GM19025 (cell line): ENCODE measurements around the gene TCHHL1.
"Not testable (repeated sequence)": the region's sequence is repeated elsewhere in the genome, so short reads cannot be mapped to it uniquely, and the experiment has no call there.

Source experiments
- ATAC-seq: cut with Tn5 transposase; IDR thresholded peaks from one replicate; pipeline ENCODE4 v1.9.1; 2021; ENCODE audit warnings: mild to moderate bottlenecking, low read depth, moderate library complexity; ENCODE audit not compliant: unreplicated experiment

TCHHL1 gene

DNA sequence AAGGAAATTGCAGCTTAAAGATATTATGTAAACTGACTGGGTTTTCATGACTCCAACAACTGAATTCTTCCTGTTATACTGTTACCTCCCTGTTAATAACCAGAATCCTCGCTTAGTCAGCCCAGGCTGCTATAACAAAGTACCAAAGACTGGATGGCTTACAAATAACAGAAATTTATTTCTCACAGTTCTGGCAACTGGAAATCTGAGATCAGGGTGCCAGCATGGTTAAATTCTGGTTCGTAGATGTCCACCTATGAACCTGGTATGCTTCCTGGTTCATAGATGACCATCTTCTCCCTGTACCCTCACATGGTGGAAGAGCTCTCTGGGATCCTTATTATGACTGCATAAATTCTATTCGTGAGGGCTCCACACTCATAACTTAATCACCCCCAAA lies 8.1 kb upstream of the TCHHL1 start:
- ATAC-seq, result no peak

DNA sequence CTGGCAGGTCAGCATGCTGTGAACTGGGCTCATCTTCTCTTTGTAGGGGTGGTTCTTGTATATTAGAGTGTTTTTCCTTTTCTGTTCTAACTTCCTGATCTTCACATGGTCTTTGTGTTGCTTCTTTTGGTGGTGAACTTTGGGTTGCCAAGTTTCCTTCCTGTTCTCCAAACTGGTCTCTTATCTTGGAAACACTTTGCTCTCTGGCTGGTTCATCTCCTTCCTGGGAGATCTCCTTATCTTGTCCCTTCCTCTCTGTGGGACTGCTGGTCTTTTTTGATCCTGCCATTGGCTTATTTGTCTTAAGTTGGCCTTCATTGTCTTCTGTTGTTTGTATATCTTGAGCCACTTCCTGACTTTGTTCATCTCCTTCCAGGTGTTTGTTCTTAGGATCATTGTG lies 2.1 kb downstream of the TCHHL1 start:
- ATAC-seq, result no peak

GRCh38 chr1:152084853-152085252 lies 4.0 kb downstream of the TCHHL1 start:
- ATAC-seq, result no peak

DNA sequence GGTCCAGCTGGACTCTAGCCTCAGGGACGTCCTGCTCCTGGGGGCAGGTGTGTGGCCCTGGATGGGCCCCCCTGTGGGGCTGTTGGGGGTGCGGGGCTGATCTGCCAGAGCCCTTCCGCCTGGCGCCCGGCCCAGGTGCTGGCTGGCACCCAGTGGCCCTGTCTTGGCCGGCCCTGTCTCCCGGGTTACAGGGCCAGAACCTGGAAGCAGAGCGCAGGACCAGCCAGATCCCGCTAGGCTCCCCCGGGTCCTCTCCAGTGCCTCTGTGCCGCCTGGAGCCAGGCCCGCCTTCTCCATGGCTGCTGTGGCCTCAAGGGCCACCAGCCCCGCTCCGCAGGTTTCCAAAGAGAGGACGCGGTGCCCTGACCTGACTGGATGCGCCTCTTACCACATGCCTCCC lies 7.8 kb downstream of the TCHHL1 start:
- ATAC-seq, result not testable (repeated sequence)

DNA sequence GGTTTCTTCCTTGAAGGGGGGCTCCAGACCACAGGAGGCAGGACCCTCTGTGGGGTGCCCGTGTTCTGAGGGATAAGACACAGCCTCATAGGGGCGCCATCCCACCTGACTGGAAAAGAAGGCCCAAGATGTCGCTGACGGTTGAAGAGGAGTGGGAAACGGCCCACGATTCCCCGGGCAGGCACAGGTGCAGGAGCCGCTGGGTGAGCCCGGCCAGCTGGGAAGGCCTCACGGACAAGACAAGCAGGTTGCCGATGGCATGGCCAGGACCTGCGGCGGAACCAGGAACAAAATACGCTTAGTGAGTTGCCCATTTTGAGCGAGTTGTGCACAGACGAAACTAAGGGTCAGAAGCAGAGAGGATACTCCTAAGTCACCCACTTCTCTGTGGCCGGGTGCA lies 8.4 kb downstream of the TCHHL1 start:
- not testable (repeated sequence) for ATAC-seq

DNA sequence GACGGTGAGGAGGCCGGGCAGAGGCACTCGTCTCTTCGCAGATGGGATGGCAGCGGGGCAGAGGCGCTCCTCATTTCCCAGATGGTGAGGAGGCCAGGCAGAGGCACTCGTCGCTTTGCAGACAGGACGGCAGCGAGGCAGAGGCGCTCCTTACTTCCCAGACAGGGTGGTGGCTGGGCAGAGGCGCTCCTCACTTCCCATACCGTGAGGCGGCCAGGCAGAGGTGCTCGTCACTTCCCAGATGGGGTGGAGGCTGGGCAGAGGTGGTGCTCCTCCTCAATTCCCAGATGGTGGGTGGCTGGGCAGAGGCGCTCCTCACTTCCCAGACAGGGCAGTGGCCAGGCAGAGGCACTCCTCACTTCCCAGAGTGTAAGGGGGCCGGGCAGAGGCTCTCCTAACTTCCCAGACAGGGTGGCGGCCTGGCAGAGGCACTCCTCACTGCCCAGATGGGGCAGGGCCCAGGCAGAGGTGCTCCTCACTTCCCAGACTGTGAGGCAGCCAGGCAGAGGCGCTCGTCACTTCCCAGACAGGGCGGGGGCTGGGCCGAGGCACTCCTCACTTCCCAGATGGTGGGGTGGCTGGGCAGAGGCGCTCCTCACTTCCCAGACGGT lies 9.9 kb downstream of the TCHHL1 start:
- ATAC-seq, result no peak

DNA sequence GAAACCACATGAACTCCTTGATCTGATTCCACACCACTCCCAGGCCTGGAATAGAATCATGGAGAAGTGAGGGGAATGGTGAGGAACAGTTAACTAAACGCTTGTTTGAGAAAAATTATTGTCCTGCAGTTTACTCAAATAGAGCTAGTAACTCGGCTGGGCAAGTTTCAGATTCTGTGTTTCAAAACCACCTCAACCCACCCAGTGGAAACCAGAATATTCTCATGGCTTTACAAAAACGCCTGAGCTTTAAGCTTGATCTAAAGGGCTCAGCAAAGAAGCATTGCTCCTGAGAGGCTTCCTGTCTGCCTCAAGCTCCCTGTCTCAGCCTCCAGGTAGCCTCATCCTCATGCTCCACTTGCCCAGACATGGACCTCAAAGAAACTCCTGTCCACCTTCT lies 16.6 kb downstream of the TCHHL1 start:
- no peak for ATAC-seq

GRCh38 chr1:152071123-152071522 lies 17.7 kb downstream of the TCHHL1 start:
- ATAC-seq, result no peak

GRCh38 chr1:152067929-152068328 lies 20.9 kb downstream of the TCHHL1 start:
- ATAC-seq, result no peak

- ATAC-seq, result no peak
These were observed 21.7 kb downstream of the TCHHL1 start for GRCh38 chr1:152067150-152067549.

DNA sequence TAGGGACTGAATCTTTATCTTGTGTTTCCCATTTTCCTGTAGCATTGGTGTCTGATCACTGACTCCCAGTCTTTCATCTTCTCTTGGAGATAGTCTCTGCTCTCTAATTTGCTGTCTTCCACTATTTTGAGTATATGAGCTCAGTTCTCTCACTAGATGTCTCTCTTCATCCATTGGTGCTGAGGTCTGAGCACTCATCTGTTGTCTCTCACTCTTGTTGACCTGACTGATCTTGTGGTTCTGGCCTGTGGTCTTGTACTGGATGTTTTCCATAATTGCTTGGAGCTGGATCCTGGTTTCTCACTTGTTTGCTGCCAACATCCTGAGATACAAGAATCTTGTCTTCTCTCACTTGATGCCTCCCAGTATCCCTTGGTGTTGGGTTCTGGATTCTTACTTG lies 26.9 kb downstream of the TCHHL1 start:
- no peak for ATAC-seq

- ATAC-seq, result no peak
These were observed 35.5 kb downstream of the TCHHL1 start for GRCh38 chr1:152053375-152053774.

DNA sequence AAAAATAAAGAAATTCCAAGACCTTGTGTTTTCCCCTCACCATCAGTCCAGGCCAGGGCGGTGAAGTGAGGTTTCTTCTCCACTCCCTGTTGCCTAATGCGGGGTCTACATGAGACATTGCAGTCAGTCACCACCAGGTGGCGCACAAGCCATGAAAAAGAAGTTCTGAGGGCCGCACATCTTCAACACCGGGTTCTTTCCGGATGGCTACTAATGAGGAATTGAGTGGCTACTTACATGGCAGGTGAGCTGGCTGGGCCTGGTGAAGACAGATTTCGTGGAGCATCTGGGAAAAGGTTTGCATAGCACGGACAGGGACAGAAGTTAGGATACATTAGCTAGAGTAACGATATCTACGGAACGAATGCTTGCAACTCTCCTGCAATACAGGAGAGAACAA lies 36.3 kb downstream of the TCHHL1 start:
- no peak for ATAC-seq

- no peak for ATAC-seq
These were observed 37.8 kb downstream of the TCHHL1 start for GRCh38 chr1:152050886-152051675.

DNA sequence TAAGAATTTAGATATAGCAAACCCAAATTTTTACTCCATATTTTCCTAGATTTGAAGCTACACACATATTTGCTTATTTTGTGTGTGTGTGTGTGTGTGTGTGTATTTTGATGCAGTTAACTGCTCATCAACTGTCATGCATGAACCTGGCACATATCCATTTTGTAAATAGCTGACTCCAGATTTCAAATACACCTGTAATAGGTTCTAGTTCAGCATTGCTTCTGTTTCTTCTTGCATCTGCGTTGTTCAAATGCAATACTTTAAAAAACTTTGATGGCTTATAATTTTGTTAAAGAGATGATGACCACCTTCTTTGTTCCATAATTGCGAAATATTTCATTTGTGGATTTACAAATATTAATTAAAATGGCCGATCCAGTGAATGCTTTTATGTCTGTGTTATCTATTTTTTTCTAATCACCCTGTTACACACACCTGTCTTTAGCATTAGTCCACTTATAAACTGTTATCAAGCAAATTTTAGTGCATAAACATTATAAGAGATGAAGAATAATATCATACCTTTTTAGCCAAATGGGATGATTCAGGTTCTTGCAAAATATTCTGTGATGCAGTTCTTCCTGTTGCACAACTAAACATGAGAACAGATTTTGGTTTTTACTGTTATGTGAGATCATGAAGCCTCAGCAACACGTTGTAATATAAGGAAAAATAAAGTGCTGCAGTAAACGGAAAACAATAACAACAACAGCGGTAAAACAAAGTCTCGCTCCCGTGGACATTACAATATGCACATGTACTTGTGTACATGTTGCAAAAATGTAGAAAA lies 39.4 kb downstream of the TCHHL1 start:
- no peak for ATAC-seq

DNA sequence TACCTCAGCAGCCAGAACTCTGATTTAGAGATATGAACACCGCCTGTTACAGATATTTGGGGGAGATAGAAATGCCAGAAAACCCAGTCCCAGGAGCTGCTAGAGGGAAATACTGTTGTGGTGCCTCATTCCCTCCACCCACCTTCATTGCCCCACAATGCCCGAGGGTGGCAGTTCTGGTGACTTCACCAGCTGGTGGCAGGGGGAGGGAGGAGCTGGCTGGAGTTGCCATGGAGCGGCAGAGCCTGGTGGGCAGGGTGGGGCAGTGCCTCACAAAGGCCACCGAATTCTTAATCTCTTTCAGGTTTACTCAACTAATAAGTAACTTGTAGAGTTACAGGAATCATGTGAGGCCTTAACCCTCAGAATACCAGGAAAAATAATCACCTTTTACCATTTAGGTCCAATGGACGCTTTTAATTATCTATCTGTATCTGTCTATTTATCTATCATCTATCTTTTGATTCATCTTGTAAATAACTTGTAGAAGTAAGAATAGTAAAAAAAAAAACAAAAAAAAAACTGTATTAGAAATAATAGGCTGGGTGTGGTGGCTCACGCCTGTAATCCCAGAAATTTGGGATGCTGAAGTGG lies 40.4 kb downstream of the TCHHL1 start:
- ATAC-seq, result peak; percentile 10

DNA sequence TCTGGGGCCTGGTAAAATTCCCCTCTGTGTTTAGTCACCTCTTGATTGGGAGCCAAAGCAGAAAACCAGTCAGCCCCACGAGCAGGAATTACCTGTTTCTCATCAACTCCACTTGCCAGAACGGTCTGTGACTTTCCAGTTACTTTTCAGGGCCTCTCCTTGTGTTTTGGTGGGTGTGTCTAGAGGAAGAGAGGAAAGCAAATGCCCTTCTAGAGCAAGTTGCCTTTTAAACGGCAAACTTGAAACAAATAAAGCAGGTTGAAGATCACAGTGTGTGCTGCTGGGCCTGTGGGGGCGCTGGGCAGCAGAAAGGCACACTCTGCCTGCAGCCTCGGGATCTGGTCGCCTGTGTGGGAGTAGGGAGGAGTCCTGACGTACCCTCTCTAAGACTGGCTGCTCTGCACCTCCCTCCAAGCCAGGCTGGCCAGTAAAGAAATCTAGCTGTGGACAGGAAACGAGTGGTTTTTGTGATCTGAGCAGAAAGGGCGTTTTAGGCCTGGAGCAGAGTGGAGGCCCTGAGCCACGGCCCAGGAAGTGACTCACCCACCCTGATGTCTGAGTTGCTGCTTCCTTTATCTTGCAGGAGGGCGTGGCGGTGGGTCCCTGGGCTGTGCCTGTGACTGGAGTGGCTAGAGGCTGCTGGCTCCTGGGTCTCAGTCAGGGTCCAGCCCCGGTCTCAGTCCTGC lies 41.0 kb downstream of the TCHHL1 start:
- peak; percentile 89 for ATAC-seq

GRCh38 chr1:152047413-152047729 lies 41.5 kb downstream of the TCHHL1 start:
- no peak for ATAC-seq

- ATAC-seq, result no peak
These were observed 44.5 kb downstream of the TCHHL1 start for GRCh38 chr1:152044386-152044785.

DNA sequence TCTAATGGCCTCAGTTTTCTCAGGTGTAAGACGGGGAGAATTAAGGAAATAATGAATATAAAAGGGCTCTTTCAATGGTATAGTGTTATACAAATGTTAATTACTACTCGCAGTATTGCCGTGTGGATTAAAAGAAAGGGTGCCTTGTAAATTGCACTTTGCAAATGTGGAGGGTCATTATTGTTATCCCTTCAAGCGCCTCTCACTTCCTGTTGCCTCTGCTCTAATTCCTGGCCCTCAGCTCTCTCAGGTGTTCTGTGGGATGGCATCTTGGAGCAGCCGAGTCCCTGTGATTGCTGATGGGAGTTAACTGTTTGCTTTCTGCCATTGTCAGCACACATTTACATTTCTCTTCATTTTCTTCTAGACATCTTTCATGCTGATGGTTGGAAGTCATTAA lies 45.0 kb downstream of the TCHHL1 start:
- ATAC-seq, result no peak

DNA sequence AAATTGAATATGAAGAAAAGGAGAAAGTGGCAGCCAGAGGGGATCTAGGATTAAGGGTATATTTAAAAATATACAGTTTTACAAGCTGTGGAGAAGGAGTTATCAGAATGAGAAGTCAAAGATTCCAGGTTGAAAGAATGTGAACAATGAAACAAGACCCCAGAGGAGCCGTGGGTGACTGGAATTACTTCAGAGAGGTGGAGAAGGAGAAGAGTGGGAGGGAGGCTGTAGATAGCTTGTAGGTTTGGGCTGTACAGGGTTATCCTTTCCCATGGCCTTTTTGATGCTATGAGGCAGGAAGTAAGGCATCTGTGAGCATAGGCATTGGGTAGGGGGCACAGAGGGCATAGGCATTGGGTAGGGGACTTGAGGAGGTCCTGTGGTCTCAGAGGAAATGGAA lies 46.8 kb downstream of the TCHHL1 start:
- no peak for ATAC-seq
